RWPE2 (cell line): ENCODE data around the gene EPB41L2.

Experiments used
- ATAC-seq: fragments of 200-7000 bp; cut with Tn5 transposase; 3 replicates; pipeline ENCODE4 v1.9.1; 2021; ENCODE audit warnings: low read depth
- DNase-seq: peaks from one replicate; pipeline ENCODE4 v3.0.0-alpha.2; 2020; ENCODE audit warnings: low spot score
- H3K27ac ChIP-seq: fragments of 450-650 bp; 2 replicates; pipeline ENCODE4 v1.5.1; 2017; ENCODE audit warnings: mild to moderate bottlenecking; ENCODE audit not compliant: poor library complexity, severe bottlenecking
- H3K27me3 ChIP-seq: fragments of 250-450 bp; sonication (Bioruptor Pico); 2 replicates; pipeline ENCODE4 v1.5.1; 2021; ENCODE audit warnings: mild to moderate bottlenecking, moderate library complexity; ENCODE audit not compliant: insufficient read depth, poor library complexity, severe bottlenecking
- H3K36me3 ChIP-seq: fragments of 250-450 bp; sonication (Bioruptor Pico); 2 replicates; pipeline ENCODE4 v1.5.1; 2020; ENCODE audit warnings: low read depth, mild to moderate bottlenecking, moderate library complexity
- H3K4me1 ChIP-seq: fragments of 250-450 bp; sonication (Bioruptor Pico); 2 replicates; pipeline ENCODE4 v1.5.1; 2021; ENCODE audit warnings: mild to moderate bottlenecking, moderate library complexity; ENCODE audit not compliant: insufficient read depth, poor library complexity, severe bottlenecking
- H3K4me3 ChIP-seq: fragments of 250-450 bp; sonication (Bioruptor Pico); 2 replicates; pipeline ENCODE4 v1.5.1; 2021; ENCODE audit warnings: mild to moderate bottlenecking, moderate library complexity; ENCODE audit not compliant: severe bottlenecking
- H3K9me3 ChIP-seq: fragments of 250-450 bp; sonication (Bioruptor Pico); 2 replicates; pipeline ENCODE4 v1.5.1; 2021; ENCODE audit warnings: mild to moderate bottlenecking, moderate library complexity; ENCODE audit not compliant: severe bottlenecking
- CTCF ChIP-seq: fragments of 450-650 bp; IDR thresholded peaks from one replicate; pipeline ENCODE4 v1.5.1; 2017; ENCODE audit warnings: mild to moderate bottlenecking, moderate library complexity; ENCODE audit not compliant: poor library complexity, severe bottlenecking

EPB41L2 gene

GRCh38 chr6:131049608-131050007 is 13.4 kb downstream of the EPB41L2 start:
- no peak for TF ChIP-seq CTCF
- Histone ChIP-seq H3K36me3 (no peaks in the 10 kb centered on the region), H3K27ac (no peak overlapping the region), H3K27me3 (no peaks in the 10 kb centered on the region), H3K4me1 (peaks cover 15% of the 10 kb centered on the region), H3K4me3 (no peak overlapping the region), H3K9me3 (peaks cover 4% of the 10 kb centered on the region)
- no peak for ATAC-seq
- DNase-seq: no peak

- no peaks in the 10 kb centered on the region for H3K27me3 ChIP-seq
- no peaks in the 10 kb centered on the region for H3K9me3 ChIP-seq
- no peak for DNase-seq
- H3K36me3 ChIP-seq: no peaks in the 10 kb centered on the region
- TF ChIP-seq CTCF: no peak
- ATAC-seq: no peak
- H3K4me1 ChIP-seq: peaks cover 15% of the 10 kb centered on the region
- no peak overlapping the region for H3K4me3 ChIP-seq
- H3K27ac ChIP-seq: no peak overlapping the region
These were observed 14.0 kb downstream of the EPB41L2 start for GRCh38 chr6:131048933-131049515.

GRCh38 chr6:131048459-131048858 is 14.6 kb downstream of the EPB41L2 start:
- no peak for TF ChIP-seq CTCF
- ATAC-seq (no peak), DNase-seq (no peak)
- no peaks in the 10 kb centered on the region for H3K36me3 ChIP-seq
- H3K4me1 ChIP-seq: peaks cover 11% of the 10 kb centered on the region
- H3K27me3 ChIP-seq: no peaks in the 10 kb centered on the region
- H3K4me3 ChIP-seq: no peak overlapping the region
- no peak overlapping the region for H3K27ac ChIP-seq
- no peaks in the 10 kb centered on the region for H3K9me3 ChIP-seq

GRCh38 chr6:131045139-131045538 is 17.9 kb downstream of the EPB41L2 start:
- Histone ChIP-seq H3K9me3 (no peaks in the 10 kb centered on the region), H3K27ac (no peak overlapping the region), H3K27me3 (no peaks in the 10 kb centered on the region), H3K4me1 (no peaks in the 10 kb centered on the region), H3K4me3 (no peak overlapping the region), H3K36me3 (no peaks in the 10 kb centered on the region)
- no peak for ATAC-seq
- DNase-seq: no peak
- TF ChIP-seq CTCF: no peak

- Histone ChIP-seq H3K36me3 (no peaks in the 10 kb centered on the region), H3K4me3 (no peak overlapping the region), H3K27me3 (no peaks in the 10 kb centered on the region), H3K27ac (no peak overlapping the region), H3K4me1 (no peaks in the 10 kb centered on the region), H3K9me3 (no peaks in the 10 kb centered on the region)
- no peak for TF ChIP-seq CTCF
- ATAC-seq: no peak
- DNase-seq: no peak
These were observed 19.1 kb downstream of the EPB41L2 start for GRCh38 chr6:131043902-131044447.
